Muscle layer of colon (tissue), 2 donors: ENCODE results near the gene EOLA1.
"Not testable (repeated sequence)": the region's sequence is repeated elsewhere in the genome, so short reads cannot be mapped to it uniquely, and the experiment has no call there.

ENCODE experiments used
- H3K27ac ChIP-seq: one replicate; pipeline ENCODE4 v1.7.0; 2013; ENCODE audit warnings: low read depth, mild to moderate bottlenecking, low read length, moderate library complexity
- H3K27me3 ChIP-seq, 2 donors: one replicate each; pipeline ENCODE4 v1.7.0; 2013; ENCODE audit warnings: low read length in 2 of 2, mild to moderate bottlenecking in 2 of 2; ENCODE audit not compliant: insufficient read depth in 2 of 2, control insufficient read depth in 1 of 2
- H3K36me3 ChIP-seq: one replicate; pipeline ENCODE4 v1.7.0; 2013; ENCODE audit warnings: mild to moderate bottlenecking, low read length; ENCODE audit not compliant: insufficient read depth
- H3K4me1 ChIP-seq: one replicate; pipeline ENCODE4 v1.7.0; 2013; ENCODE audit warnings: mild to moderate bottlenecking, low read length; ENCODE audit not compliant: insufficient read depth
- H3K4me3 ChIP-seq, 2 donors: one replicate each; pipeline ENCODE4 v1.7.0; 2013; ENCODE audit warnings: low read length in 2 of 2, low read depth in 1 of 2, mild to moderate bottlenecking in 1 of 2, moderate library complexity in 1 of 2
- H3K9ac ChIP-seq: one replicate; pipeline ENCODE4 v1.7.0; 2013; ENCODE audit warnings: low read length
- H3K9me3 ChIP-seq: one replicate; pipeline ENCODE4 v1.7.0; 2013; ENCODE audit warnings: mild to moderate bottlenecking, low read length
- donor health status: abdominal sarcoma.
- donor health status: Adenocarcinoma of cecum.

EOLA1 gene

DNA sequence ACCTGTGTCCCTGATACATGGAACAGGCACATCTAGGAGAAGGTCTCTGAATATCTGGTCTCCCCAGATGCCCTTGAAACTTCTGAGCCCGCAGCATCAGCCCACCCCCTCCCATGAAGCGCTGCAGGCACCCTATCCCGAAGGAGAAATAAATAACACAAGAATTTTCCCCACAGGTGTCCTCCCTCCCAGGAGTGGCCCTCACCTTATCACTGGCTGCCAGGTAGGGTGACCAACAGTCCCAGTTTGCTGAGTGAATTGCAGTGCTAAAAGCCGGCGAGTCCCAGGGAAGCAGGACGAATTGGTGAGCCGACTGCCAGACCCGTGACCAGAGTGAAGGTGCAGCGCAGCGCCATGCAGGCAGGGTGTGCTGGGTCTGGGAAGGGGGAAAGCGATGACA is 6.8 kb upstream of the EOLA1 start:
- not testable (repeated sequence) for H3K27ac ChIP-seq, H3K9ac ChIP-seq, H3K27me3 ChIP-seq, H3K9me3 ChIP-seq, H3K36me3 ChIP-seq, H3K4me1 ChIP-seq, H3K4me3 ChIP-seq

DNA sequence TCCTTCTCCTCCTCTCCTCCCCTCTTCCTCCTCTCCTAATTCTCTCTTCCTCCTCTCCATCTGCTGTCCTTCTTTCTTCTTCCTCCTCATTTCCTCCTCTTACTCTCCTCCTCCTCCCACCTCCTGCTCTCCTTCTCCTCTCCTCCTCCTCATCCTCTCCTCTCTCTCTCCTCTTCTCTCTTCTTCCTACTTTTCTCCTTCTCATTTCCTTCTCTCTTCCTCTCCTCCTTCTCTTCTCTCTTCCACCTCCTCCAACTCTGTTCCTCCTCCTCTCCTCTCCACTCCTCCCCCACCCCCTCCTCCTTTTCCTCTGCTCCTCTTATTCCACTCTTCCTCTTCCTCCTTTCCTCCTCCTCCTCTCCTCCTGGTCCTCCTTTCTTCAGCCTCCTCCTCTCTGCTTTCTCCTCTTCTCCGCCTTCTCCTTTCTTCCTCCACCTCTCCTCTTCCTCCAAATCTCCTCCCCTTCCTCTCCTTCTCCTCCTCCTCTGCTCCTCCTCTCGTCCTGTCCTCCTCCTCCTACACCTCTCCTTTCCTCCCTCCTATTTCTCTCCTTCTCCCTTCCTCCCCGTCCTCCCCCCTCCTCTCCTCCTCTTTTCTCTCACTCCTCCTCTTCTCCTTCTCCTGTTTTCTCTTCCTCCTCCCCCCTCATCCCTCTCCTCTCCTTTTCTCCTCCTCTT is 5.7 kb upstream of the EOLA1 start:
- H3K4me3 ChIP-seq, H3K9ac ChIP-seq, H3K36me3 ChIP-seq, H3K27me3 ChIP-seq, H3K4me1 ChIP-seq, H3K27ac ChIP-seq, H3K9me3 ChIP-seq: not testable (repeated sequence)

DNA sequence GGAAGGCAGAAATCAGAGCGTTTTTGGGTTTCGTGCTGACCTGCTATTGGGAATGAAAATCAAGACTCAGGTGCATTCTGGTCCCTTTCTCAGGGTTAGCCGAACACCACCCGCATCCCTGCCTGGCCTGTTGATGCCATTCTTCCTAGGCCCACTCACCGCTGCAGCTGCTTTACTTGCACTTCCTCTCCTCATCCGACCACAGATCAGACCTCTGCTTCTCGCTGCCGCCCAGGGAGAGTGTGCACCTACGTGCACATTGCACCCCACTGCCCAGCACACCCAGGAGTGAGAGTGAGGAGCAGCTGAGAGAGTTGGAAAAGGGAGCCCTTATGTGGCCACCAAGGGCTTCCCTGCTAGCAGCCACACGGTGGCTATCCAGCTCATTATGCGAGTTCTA is 3.3 kb upstream of the EOLA1 start:
- H3K36me3 ChIP-seq, H3K27me3 ChIP-seq, H3K9me3 ChIP-seq, H3K9ac ChIP-seq, H3K27ac ChIP-seq, H3K4me1 ChIP-seq, H3K4me3 ChIP-seq: not testable (repeated sequence)

DNA sequence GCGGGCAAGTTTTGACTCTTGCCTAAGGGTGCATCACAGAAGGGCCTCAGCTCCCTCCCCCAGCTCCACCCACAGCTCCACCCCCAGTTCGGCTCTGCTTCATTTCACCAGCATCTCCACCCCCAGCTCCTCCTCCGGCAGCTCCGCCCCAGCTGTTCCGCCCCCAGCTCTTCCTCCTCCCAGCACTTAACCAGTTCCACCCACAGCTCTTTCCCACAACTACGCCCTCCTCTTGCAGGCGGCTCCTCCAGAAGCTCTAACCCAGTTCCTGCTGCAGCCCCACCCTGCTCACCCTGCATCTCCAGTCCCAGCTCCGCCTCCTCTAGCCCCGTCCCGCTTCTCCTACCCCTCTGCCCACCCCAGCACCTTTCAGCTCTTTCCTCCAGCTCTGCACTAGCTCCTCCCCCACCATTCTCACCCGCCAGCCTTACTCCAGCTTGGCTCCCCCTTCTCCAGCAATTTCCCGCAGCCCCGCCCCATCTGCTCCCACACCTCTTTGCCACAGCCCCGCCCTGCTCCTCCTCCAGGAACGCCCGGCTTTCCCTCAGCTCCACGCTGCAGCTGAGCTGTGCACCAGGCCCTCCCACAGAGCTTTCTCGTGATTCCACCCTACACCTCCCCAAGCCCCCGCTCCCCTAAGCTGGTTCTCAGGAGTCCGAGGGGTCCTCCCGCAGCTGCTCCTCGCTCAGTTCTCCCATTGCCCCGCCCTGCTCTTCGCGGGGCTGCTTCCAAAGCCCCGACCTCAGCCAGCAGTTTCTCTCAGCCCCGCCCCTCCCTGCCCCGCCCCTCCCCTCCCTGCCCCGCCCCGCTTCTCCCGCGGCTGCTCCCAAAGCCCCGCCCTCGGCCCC is 1.3 kb upstream of the EOLA1 start:
- peak overlapping the region in 1 of 2 donors; percentile 35 for H3K4me3 ChIP-seq
- no peaks in the 10 kb centered on the region for H3K27me3 ChIP-seq
- no peaks in the 10 kb centered on the region for H3K9me3 ChIP-seq
- H3K27ac ChIP-seq: no peak overlapping the region
- H3K4me1 ChIP-seq: no peaks in the 10 kb centered on the region
- H3K36me3 ChIP-seq: no peaks in the 10 kb centered on the region
- H3K9ac ChIP-seq: no peak overlapping the region

DNA sequence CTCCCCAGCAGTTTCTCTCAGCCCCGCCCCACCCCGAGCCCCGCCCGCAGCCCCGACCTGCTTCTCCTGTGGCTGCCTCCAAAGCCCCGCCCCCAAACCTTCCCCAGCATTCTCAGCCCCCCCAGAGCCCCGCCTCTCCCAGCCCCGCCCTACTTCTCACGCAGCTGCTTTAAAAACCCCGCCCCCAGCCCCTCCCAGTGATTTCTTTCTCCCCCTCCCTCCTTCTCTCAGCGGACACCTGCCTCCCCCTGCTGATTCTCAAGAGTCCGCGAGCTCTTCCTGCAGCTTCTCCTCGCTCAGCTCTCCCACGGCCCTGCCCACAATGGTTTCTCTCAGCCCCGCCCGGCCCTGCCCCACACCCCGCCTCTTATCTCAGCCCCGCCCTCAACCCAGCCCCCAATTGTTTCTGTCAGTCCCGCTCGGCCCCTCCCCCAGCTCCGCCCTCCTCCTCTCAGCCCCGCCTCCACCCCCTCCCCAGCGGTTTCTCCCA is 636 bp upstream of the EOLA1 start:
- Histone ChIP-seq H3K27ac (peak overlapping the region; percentile 75), H3K9ac (no peak overlapping the region), H3K9me3 (no peaks in the 10 kb centered on the region), H3K27me3 (no peaks in the 10 kb centered on the region), H3K4me3 (peak overlapping the region in 1 of 2 donors; percentile 78), H3K36me3 (no peaks in the 10 kb centered on the region), H3K4me1 (no peaks in the 10 kb centered on the region)

DNA sequence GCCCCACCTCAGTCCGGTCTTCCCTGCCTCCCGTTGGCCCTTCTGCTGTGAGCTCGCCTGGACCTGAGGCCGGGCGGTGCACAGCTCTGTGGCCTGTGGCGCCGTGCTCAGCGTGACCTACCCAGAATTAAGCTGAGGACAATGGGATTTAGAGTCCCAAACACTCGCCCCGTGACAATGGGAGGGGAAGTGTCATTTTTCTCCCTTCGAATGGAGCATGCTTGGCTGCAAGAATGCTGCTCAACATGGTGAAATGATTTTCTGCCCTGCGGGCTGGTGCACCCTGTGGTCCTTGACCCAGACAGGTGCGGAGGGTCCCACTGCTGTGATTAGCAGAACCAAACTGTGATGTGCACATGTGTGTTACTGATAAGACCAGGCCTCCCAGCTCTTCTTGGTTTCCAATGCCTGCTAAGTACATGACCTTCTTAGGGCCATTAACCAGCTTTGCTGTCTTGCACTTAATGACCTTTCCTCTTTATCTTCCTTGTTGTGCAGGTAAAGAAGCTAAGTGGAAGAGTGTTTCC is 772 bp downstream of the EOLA1 start:
- no peaks in the 10 kb centered on the region for H3K27me3 ChIP-seq
- H3K27ac ChIP-seq: peak overlapping the region; percentile 75
- H3K9ac ChIP-seq: peak overlapping the region; percentile 68
- peak overlapping the region; percentile 37 to 78 for H3K4me3 ChIP-seq
- H3K4me1 ChIP-seq: no peaks in the 10 kb centered on the region
- H3K36me3 ChIP-seq: no peaks in the 10 kb centered on the region
- H3K9me3 ChIP-seq: no peaks in the 10 kb centered on the region

DNA sequence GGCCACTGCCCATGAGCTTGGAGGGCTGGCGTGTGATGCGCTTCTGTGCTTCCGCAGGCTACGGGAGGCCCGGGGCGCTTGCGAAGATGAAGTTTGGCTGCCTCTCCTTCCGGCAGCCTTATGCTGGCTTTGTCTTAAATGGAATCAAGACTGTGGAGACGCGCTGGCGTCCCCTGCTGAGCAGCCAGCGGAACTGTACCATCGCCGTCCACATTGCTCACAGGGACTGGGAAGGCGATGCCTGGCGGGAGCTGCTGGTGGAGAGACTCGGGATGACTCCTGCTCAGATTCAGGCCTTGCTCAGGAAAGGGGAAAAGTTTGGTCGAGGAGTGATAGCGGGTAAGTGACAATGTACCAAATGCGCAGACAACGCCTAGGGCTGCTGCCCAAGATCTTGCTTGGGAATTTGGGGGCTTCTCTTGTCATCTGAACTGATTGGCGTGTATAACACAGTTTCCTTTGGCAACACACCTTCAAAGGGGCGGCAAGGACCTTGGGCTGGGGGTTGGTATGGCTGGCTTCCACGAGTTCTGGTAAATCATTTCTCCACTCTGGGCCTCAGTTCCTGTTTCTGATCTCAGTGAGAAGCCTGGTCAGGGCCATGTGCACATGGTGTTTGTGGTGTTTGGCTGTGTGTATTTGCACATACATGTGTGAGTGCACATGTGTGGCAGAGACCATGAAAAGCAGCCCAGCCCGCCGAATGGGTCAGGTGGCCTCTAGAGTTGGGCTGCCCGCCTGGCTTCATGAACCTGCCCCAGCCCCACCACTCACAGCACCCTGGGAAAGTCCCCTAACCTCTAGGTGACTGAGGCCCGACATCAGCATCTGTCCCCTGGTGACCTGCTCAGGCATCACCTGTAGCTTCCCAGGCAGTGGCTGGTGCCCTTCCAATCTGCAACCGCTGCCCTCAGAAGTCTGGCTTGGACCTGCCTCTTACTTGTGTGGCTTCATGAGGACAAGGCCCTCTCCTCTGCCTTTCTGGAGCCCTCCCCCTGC is 5.0 kb downstream of the EOLA1 start:
- not testable (repeated sequence) for H3K36me3 ChIP-seq, H3K4me3 ChIP-seq, H3K27me3 ChIP-seq, H3K27ac ChIP-seq, H3K9ac ChIP-seq, H3K9me3 ChIP-seq, H3K4me1 ChIP-seq

DNA sequence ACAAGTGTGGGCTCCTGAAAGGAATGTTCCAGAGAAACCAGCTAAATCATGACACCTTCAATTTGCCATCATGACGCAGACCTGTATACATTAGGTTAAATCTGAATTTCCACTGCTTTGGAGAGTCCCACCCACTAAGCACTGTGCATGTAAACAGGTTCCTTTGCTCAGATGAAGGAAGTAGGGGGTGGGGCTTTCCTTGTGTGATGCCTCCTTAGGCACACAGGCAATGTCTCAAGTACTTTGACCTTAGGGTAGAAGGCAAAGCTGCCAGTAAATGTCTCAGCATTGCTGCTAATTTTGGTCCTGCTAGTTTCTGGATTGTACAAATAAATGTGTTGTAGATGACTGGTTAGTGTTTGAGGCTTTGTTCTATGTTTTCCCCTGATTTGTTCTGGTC is 6.2 kb downstream of the EOLA1 start:
- not testable (repeated sequence) for H3K9me3 ChIP-seq, H3K9ac ChIP-seq, H3K27me3 ChIP-seq, H3K27ac ChIP-seq, H3K36me3 ChIP-seq, H3K4me1 ChIP-seq, H3K4me3 ChIP-seq

DNA sequence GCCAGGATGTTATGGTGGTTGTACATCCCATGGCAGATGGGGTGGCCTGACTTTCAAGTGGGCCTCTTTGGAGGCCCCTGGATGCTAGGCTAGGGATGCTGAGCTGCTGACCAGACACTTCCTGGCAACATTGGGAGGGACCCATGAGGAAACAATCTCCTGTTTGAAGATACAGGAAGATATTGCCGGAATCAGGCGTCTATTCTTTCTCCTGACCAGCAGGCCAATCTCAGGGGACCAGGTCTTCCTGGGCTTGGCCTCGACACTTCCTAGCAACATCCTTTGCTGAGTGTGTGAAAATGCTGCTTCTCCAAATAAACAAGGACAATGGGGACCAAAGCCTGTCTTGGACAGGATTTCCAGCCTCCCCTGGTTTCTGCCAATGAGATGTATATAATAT is 7.0 kb downstream of the EOLA1 start:
- not testable (repeated sequence) for H3K27ac ChIP-seq, H3K4me3 ChIP-seq, H3K36me3 ChIP-seq, H3K9ac ChIP-seq, H3K27me3 ChIP-seq, H3K9me3 ChIP-seq, H3K4me1 ChIP-seq

DNA sequence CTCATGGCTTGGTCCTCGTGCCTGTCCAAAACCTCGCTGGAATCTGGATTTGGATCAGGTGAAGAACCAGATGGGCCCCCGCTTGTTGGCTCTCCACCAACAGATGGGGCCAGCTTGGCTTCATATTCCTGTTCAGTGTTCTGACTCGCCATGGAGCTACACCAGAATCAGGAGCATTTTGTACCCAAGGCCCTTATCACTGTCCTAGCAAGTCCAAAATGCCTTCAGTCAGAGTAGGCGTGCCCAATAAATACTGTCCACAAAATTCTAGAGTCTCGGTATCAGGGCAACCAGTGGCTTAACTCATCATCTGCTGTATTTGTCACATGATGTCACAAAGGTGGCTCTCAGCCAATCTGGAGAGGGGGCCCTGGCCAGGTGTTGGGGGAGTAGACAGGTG is 8.9 kb downstream of the EOLA1 start, which contains the start of gene HSFX3:
TSS of gene HSFX3 (minus strand) at position 224 of the 400 bp plus-strand sequence. CDS start at position 152, 72 bp downstream.
- not testable (repeated sequence) for H3K9me3 ChIP-seq, H3K27me3 ChIP-seq, H3K36me3 ChIP-seq, H3K27ac ChIP-seq, H3K4me3 ChIP-seq, H3K9ac ChIP-seq, H3K4me1 ChIP-seq

DNA sequence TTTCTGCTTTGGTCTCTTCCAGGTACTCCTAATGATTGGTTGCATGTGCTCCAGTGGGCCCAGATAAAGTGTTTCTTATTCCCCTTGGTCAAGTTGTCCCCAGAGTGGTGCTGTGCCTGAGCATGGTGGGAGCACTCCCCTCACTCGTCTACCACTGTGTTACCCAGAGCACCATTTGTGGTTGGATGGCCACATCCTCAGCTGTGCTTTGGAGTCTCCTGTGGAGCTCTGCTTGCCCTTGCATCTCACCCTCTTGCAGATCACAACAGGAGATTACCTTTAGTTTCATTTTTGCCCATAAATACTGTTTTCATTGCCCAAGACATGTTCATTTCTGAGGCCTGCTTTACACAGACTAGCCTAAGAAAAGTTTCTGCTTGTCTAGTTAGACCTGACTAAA is 9.6 kb downstream of the EOLA1 start:
- H3K36me3 ChIP-seq, H3K9ac ChIP-seq, H3K4me3 ChIP-seq, H3K4me1 ChIP-seq, H3K9me3 ChIP-seq, H3K27ac ChIP-seq, H3K27me3 ChIP-seq: not testable (repeated sequence)
